Ramos (cell line): ENCODE measurements around the gene IL12B.
"Not testable (repeated sequence)": the region's sequence is repeated elsewhere in the genome, so short reads cannot be mapped to it uniquely, and the experiment has no call there.

Experiments
- in situ Hi-C: fragments of 300-500 bp; cut with MboI; formaldehyde crosslinking; loops from one replicate; pipeline ENCODE4 v1.14.3; 2022; ENCODE audit warnings: low sequenced_read_pairs; ENCODE audit not compliant: unreplicated experiment

Gene IL12B

DNA sequence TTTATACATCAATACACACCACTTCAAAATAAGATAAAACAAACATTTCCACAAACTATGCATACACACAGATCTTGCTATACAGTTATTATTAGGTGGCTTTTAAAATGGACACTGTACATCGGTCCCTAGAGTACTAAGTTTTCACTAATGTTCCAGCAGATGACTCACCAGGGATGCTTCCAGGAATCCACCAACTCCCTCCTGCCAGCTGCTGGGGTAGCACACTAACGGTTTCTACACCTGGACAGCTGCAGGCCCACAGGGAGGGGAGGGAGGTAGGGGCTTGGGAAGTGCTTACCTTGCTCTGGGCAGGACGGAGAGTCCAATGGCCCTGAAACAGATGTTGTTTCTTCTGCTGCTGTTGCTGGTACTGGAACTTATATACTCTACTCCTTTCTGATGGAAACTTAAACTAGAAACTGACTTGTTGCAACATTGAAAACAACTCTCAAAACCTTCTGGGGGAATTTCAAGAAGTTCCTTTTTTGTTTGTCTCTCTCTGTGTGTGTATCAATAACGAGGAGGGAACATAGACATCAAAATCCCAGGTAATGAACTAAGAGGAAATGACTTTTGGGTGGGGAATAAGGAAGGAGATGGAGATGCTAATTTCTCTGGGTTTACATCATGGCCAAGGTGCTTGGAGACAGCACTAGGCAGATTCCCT lies at the start of gene IL12B:
Gene IL12B, minus strand, starts transcription at position 357 of the 670 bp plus-strand sequence. CDS start 3,705 bp downstream, outside the sequence.
- in situ Hi-C loops = no loop called here

DNA sequence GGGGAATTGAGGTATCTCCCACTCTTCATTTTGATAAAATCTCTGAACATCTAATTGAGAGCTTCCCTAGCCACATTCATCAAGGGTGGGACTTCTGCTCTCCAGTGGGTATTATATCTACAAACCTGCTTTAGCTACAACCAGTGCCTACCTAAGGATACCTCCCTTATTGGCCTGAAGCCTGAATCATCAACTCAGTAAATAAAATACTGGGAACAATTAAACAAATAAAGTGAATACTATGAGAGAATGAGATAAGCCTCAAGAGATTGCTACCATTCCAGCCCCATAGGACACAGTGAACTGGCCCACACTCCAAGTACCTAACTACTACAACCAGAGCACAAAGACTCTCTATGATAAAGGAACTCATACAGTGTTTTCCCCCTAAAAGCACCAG lies 47.4 kb upstream of the IL12B start:
- in situ Hi-C loops = no loop called here

DNA sequence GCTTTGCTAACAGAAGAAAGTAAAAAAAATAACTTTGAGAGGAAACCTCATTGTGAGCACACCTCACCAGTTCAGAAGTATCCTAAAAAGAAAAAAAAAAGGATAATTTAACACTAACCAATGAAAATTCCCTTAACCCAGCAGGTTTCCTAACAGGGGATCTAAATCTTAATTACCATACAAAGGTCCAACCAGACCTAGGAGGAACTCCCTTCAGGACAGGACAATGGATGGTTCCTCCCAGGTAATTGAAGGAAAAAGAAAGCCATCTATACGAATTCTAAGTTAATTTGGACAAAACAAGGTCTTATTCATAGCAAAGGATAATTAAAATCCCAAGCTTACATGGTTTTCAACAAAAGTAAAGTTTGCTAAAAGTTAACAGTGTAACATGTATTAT lies 37.6 kb upstream of the IL12B start:
- in situ Hi-C loops = not testable (repeated sequence)

DNA sequence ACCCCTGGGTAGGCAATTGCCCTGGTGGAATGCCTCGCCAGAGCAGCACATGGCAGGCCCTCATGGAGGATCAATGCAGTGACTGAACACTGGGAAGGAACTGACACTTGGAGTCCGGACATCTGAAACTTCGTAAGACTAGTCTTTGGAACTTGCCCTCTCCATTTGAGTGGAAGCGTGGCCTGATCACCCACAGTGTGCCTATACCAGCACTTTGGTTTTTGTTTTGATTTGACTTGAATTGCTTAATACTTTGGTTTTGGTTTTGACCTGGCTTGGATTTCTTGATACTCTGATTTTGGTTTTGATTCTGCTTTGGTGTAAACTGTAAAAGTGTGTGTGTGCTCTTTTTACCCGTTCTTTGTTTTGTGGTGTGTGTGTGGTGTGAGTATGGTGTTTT lies 36.5 kb upstream of the IL12B start:
- in situ Hi-C loops = not testable (repeated sequence)

DNA sequence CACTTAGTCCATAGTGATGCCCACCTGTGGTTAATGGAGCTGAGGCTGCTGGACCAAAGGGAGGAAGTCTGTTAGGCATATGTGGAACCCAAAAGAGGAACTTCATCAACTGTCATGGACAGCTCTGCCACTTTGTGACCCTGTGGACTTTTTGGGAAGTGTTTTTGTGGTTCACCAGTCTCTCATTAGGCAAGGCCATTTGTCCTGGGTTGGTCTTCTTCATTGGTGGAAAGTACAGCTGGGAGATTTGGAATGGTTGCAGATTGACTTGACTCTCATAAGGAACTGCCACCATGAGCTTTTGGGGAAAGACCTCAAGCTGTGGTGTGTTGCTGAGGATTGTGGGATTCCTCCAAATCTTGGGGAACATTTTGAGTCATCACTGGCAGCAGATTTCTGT lies 31.9 kb upstream of the IL12B start:
- in situ Hi-C loops = no loop called here

- in situ Hi-C loops = not testable (repeated sequence)
Observed at GRCh38 chr5:159359871-159360270, 29.6 kb upstream of the IL12B start.

GRCh38 chr5:159359408-159359807 lies 29.1 kb upstream of the IL12B start:
- in situ Hi-C loops = no loop called here

- in situ Hi-C loops = no loop called here
Observed at GRCh38 chr5:159353661-159354252, 23.5 kb upstream of the IL12B start.

- in situ Hi-C loops = not testable (repeated sequence)
Observed at GRCh38 chr5:159350644-159351043, 20.4 kb upstream of the IL12B start.

GRCh38 chr5:159350216-159350615 lies 19.9 kb upstream of the IL12B start:
- in situ Hi-C loops = not testable (repeated sequence)

- in situ Hi-C loops = no loop called here
Observed at GRCh38 chr5:159345861-159346260, 15.6 kb upstream of the IL12B start.

GRCh38 chr5:159345336-159345735 lies 15.0 kb upstream of the IL12B start:
- in situ Hi-C loops = no loop called here

GRCh38 chr5:159343295-159344094 lies 13.2 kb upstream of the IL12B start:
- in situ Hi-C loops = no loop called here

DNA sequence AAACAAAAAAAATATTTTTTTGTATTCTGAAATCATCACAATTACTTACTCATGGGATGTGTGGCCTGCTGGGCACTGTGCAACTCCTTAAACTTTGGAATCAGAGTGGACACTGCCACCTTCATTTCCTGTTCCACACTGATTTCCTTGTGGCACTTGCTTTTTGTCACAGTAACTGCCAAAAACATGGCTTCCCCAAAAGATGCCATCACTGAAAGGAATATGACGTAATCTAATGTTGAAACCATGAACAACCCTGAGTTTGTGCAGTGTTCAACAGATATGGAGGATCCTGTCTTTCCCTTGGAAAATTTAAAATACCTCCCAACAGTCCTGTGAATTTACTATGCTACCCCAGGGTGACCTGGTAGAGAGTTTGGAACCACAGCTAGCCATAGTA lies 12.6 kb upstream of the IL12B start:
- in situ Hi-C loops = no loop called here

DNA sequence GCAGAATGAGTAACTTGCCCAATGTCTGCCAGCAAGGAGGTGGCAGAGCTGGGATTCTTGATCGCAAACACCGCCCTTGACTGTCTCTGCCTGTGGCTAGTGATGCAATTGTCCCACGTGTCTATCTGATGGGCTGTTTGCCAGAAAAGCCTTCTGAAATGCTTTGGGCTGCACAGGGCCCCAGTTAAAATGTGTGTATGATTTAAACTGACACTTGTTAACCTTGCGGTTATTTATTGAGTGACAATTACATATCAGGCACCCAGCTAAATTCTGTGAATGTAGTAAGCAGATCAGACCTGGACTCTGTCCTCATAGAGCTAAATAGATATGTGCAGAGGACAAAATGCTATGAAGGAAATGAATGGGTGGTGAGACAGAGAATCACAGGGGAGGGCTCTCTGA lies 11.6 kb upstream of the IL12B start:
- in situ Hi-C loops = no loop called here

DNA sequence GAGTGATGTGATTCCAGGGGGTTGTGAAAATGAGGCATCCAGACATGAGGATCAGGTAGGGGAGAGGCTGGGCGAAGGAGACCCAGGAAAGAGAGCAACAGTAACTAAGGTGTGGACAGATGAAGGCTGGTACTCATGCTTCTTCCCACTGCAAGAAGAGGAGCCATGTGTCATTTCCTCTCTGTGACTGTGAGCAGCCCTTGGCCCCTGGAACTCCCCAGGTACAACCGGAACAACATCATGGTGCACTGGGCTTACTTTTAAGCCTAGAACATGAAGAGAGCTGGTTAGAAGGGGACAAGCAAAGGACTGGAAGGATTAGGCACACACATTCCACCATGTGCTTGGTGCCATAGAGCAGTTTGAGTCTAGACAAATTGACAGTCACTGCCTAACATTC lies 10.9 kb upstream of the IL12B start:
- in situ Hi-C loops = no loop called here

GRCh38 chr5:159340511-159340910 lies 10.2 kb upstream of the IL12B start:
- in situ Hi-C loops = no loop called here

DNA sequence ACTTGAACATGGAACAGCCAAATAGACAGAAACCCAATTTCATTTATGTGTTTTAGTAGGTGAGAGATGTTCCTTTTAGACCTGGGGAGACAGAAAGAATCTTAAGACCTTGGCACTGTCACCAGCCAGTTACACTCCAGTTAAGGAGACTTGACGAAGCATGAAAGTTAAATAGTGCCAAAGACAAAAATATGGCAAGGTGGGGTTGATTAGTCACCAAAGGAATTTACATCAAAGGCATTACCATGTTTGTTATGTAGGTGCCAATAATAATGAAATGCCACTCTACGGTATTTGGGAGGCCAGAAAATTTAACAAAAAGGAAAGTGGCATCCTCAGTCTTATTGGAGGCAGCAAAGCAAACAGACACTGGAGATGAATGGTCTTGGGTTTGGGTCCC lies 9.2 kb upstream of the IL12B start:
- in situ Hi-C loops = no loop called here

DNA sequence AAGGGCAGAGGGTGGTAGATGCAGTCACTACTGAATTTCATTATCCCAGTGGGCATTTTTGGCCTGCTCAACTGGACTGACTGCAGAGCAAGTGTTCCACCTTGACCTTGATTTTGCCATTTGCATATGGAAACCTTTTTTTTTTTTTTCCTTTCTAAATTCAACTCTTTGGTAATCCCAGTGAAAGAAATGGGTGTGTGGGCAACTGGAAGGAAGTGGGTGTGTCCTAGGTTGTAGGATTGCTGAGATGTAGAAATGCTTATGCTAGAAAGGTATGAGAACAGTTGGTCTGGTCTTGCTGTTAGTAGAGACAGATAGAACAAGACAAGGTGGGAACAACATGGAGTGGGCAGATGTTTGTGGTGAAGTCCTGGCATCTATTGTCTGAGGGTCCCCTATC lies 7.8 kb upstream of the IL12B start:
- in situ Hi-C loops = no loop called here

DNA sequence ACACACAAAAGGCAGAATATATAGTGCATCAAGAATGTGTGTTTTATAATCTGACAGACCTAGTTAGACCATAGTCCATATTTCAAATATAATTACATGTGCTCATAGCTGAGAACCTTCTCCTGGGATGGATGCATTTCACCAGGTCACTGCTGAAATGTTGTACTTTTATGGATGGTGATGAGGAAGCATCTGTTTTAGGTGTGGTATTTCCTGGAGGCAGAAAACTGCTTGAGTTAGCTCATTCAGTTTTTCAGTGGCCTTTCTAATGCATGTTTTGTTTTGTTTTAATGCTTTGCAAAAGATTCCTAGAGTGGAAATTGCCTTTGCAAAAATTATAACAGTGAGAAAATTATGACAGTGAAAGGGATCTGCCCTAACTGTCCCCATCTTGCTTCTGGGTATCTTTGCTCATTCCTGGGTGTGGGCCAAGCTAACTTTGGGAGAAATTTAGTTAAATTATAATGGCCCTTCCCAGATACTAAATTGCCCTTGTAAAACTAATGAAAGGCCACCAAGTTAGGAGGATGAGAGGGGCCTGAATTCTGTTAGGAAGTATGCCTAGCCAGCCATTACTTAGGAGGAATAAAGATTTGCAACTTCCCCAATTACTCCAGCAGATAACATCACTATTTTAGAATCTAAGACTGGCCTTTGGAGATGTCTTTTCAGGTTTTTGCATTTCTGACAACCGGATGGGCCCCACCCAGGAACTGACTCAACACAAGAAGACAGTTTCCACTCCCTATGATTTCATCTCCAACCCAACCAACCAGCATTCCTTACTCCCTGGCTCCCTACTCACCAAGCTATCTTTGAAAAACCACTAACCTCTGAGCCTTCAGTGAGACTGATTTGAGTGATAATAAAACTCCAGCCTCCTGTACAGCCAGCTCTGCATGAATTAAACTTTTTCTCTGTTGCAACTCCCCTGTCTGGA lies 7.0 kb upstream of the IL12B start:
- in situ Hi-C loops = no loop called here
